K562 (cell line): ENCODE data around the gene IMPA2. TPM values are rescaled to one million over a fixed set of nuclear protein-coding genes. Genes with fewer than 3 reads are reported as not detected.
A peak's percentile ranks its signal among the peaks of the same experiment; 100 is the strongest.

ENCODE experiments used
- BHLHE40 ChIP-seq: IDR thresholded peaks from 2 replicates; pipeline ENCODE4 v1.6.1; 2011; ENCODE audit warnings: low read length, improper control_type of control experiment
- MTA3 ChIP-seq: fragments of 450-650 bp; formaldehyde crosslinking; IDR thresholded peaks from 2 replicates; pipeline ENCODE4 v1.6.1; 2017; ENCODE audit warnings: mild to moderate bottlenecking, borderline replicate concordance
- RB1 ChIP-seq: fragments of 450-650 bp; IDR thresholded peaks from 2 replicates; pipeline ENCODE4 v1.6.1; 2017; ENCODE audit warnings: low read depth, mild to moderate bottlenecking
- SMC3 ChIP-seq: conservative IDR thresholded peaks from 2 replicates; pipeline ENCODE4 v1.6.1; 2011; ENCODE audit warnings: low read depth, low read length, improper control_type of control experiment; ENCODE audit not compliant: insufficient read depth
- TARDBP ChIP-seq: fragments of 450-650 bp; IDR thresholded peaks from 2 replicates; pipeline ENCODE4 v1.6.1; 2016
- ZKSCAN1 ChIP-seq: fragments of 150-350 bp; IDR thresholded peaks from 2 replicates; pipeline ENCODE4 v1.6.1; 2016; ENCODE audit warnings: low read depth, low read length
- polyA plus RNA-seq, 8 experiments: library from polyadenylated mRNA; depleted of rRNA in 4 of 8; stranded (reverse) in 5 of 8; unstranded in 3 of 8; fragments of >200 nt; fragmentation: Nextera tagmentation in 2 of 8; fragmentation: Illumina TruSeq in 1 of 8; extraction: Ambion mirVana in 2 of 8; extraction: Trizol in 1 of 8; gene quantifications; 2 replicates each; pipeline versions ENCODE4 v1.2.1 to v1.2.3, GENCODE V29; 2011 to 2014; ENCODE audit warnings: inconsistent platforms in 1 of 8, missing spikeins in 1 of 8
- total RNA-seq, 7 experiments: library from RNA; depleted of rRNA in 6 of 7; stranded (reverse); fragments of >200 nt in 6 of 7; fragmentation: Illumina TruSeq in 2 of 7; extraction: Trizol in 2 of 7; gene quantifications; 2 replicates each; pipeline versions ENCODE4 v1.2.1 to v1.2.3, GENCODE V29; 2011 to 2021; ENCODE audit warnings: low replicate concordance in 1 of 7
- TF ChIP-seq, protein P1 (sequence below), 2 experiments: fragments of 450-650 bp; formaldehyde crosslinking in 1 of 2; IDR thresholded peaks; 2 replicates each; pipeline versions ENCODE4 v1.4.0 to v1.6.1; 2014 to 2020; ENCODE audit warnings: mild to moderate bottlenecking in 2 of 2, borderline replicate concordance in 1 of 2, low read depth in 1 of 2
- TF ChIP-seq, protein P2 (sequence below), 3 experiments: IDR thresholded peaks in 2 of 3; conservative IDR thresholded peaks in 1 of 3; 2 replicates each; pipeline ENCODE4 v1.5.1; 2011 to 2012; ENCODE audit warnings: low read length in 3 of 3, mild to moderate bottlenecking in 3 of 3, control low read depth in 2 of 3, improper control_type of control experiment in 1 of 3, inconsistent platforms in 1 of 3, low read depth in 1 of 3, mixed read lengths in 1 of 3, moderate library complexity in 1 of 3; ENCODE audit not compliant: insufficient read depth in 2 of 3
- TF ChIP-seq, protein P3 (sequence below): fragments of 450-650 bp; formaldehyde crosslinking; IDR thresholded peaks from 2 replicates; pipeline ENCODE4 v1.4.0; 2020; ENCODE audit warnings: mild to moderate bottlenecking, moderate library complexity
- TF ChIP-seq, protein P4 (sequence below), 2 experiments: IDR thresholded peaks in 1 of 2; conservative IDR thresholded peaks in 1 of 2; 2 replicates each; pipeline ENCODE4 v1.6.1; 2016; ENCODE audit warnings: low read depth in 2 of 2, mild to moderate bottlenecking in 1 of 2, missing compliant biosample characterization in 1 of 2, missing genetic modification characterization in 1 of 2, moderate library complexity in 1 of 2

Gene IMPA2
- total and polyA plus RNA-seq, 9 of the 15 experiments (the other 6 are each of a cell fraction or from before 2014, with no cell fraction given), result 0.62 to 11.3 (median 5.7) TPM

DNA sequence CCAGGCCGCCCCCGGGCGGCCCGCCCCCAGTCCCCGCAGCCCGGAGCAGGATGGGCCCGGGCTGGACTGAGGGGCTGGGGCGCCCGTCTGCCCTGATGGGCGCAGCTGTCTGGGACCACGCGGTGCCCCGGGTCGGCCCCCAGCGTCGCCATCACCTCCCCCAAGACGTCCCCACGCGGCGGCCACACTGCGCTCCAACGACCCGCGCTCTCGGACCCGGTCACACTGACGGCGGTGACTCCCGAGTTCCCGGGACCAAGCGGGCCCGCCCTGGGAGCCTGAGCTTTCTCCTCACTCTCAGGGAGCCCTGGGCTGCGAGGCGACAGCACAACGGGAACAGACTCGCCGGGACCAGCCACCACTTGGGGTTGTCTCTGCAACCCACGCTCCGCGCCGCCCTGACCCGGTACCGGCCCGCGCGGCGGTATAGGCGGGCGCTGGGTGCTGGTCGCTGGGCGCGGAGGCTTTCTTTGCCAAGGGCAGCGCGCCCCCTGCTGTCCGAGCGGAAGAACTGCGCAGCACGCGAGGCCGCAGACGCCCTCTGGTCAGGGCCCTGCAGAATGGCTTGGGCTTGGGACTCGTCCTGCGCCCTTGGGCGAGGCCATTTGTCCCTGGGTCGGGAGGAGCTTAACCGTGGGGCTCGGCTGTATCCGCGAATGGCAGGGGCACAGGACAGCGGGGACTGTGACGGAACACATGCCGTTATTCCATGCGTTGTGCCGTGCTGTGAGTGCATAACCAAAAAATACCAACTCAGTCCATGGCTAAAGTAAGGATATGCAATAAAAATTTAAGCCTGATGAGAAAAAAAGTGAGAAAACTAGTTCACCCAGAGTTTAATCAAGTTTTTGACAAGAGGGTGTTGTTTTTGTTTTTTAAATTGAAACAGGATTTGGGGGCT, 57.6 kb downstream of the IMPA2 start (continued):
- TF ChIP-seq, protein P1, sequence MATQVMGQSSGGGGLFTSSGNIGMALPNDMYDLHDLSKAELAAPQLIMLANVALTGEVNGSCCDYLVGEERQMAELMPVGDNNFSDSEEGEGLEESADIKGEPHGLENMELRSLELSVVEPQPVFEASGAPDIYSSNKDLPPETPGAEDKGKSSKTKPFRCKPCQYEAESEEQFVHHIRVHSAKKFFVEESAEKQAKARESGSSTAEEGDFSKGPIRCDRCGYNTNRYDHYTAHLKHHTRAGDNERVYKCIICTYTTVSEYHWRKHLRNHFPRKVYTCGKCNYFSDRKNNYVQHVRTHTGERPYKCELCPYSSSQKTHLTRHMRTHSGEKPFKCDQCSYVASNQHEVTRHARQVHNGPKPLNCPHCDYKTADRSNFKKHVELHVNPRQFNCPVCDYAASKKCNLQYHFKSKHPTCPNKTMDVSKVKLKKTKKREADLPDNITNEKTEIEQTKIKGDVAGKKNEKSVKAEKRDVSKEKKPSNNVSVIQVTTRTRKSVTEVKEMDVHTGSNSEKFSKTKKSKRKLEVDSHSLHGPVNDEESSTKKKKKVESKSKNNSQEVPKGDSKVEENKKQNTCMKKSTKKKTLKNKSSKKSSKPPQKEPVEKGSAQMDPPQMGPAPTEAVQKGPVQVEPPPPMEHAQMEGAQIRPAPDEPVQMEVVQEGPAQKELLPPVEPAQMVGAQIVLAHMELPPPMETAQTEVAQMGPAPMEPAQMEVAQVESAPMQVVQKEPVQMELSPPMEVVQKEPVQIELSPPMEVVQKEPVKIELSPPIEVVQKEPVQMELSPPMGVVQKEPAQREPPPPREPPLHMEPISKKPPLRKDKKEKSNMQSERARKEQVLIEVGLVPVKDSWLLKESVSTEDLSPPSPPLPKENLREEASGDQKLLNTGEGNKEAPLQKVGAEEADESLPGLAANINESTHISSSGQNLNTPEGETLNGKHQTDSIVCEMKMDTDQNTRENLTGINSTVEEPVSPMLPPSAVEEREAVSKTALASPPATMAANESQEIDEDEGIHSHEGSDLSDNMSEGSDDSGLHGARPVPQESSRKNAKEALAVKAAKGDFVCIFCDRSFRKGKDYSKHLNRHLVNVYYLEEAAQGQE (IDR thresholded peaks at IDR 0.05; ENCODE audit: borderline replicate concordance), result peak; percentile 89
- TF ChIP-seq, protein P1 (CRISPR knock-in tag; IDR thresholded peaks at IDR 0.05; ENCODE audit: low read depth), result no peak
- TF ChIP-seq SMC3 (peak; percentile 95), RB1 (peak; percentile 91), TARDBP (no peak), MTA3 (peak; percentile 58; the same call in 1 of the 2 replicates), BHLHE40 (peak; percentile 86), ZKSCAN1 (0 out of 2 replicates have a peak, but pooled peaks have one; percentile 16)
- TF ChIP-seq, protein P2, sequence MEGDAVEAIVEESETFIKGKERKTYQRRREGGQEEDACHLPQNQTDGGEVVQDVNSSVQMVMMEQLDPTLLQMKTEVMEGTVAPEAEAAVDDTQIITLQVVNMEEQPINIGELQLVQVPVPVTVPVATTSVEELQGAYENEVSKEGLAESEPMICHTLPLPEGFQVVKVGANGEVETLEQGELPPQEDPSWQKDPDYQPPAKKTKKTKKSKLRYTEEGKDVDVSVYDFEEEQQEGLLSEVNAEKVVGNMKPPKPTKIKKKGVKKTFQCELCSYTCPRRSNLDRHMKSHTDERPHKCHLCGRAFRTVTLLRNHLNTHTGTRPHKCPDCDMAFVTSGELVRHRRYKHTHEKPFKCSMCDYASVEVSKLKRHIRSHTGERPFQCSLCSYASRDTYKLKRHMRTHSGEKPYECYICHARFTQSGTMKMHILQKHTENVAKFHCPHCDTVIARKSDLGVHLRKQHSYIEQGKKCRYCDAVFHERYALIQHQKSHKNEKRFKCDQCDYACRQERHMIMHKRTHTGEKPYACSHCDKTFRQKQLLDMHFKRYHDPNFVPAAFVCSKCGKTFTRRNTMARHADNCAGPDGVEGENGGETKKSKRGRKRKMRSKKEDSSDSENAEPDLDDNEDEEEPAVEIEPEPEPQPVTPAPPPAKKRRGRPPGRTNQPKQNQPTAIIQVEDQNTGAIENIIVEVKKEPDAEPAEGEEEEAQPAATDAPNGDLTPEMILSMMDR (IDR thresholded peaks at IDR 0.05 in 2 of 3, conservative IDR thresholded peaks at IDR 0.05 in 1 of 3; ENCODE audit: insufficient read depth in 2 of 3, low read depth in 1 of 3, low read length in 3 of 3), result peak; percentile 89 to 93 (median 90)
- TF ChIP-seq, protein P3, sequence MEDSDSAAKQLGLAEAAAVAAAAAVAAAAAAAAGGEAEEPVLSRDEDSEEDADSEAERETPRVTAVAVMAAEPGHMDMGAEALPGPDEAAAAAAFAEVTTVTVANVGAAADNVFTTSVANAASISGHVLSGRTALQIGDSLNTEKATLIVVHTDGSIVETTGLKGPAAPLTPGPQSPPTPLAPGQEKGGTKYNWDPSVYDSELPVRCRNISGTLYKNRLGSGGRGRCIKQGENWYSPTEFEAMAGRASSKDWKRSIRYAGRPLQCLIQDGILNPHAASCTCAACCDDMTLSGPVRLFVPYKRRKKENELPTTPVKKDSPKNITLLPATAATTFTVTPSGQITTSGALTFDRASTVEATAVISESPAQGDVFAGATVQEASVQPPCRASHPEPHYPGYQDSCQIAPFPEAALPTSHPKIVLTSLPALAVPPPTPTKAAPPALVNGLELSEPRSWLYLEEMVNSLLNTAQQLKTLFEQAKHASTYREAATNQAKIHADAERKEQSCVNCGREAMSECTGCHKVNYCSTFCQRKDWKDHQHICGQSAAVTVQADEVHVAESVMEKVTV (CRISPR knock-in tag), result peak; percentile 81
- TF ChIP-seq, protein P4, sequence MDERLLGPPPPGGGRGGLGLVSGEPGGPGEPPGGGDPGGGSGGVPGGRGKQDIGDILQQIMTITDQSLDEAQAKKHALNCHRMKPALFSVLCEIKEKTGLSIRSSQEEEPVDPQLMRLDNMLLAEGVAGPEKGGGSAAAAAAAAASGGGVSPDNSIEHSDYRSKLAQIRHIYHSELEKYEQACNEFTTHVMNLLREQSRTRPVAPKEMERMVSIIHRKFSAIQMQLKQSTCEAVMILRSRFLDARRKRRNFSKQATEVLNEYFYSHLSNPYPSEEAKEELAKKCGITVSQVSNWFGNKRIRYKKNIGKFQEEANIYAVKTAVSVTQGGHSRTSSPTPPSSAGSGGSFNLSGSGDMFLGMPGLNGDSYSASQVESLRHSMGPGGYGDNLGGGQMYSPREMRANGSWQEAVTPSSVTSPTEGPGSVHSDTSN (CRISPR knock-in tag; IDR thresholded peaks at IDR 0.05; ENCODE audit: low read depth), result no peak
- TF ChIP-seq, protein P4 (tag; conservative IDR thresholded peaks at IDR 0.05; ENCODE audit: low read depth), result no peak
